Activated CD8-positive, alpha-beta memory T cell treated with anti-CD3 and anti-CD28 coated beads, Interleukin-2, amount 50 U/mL, for 1 hour (primary cell): ENCODE data around the gene ATP1B3.
A peak's percentile ranks its signal among the peaks of the same experiment; 100 is the strongest.
"Not testable (repeated sequence)": the region's sequence is repeated elsewhere in the genome, so short reads cannot be mapped to it uniquely, and the experiment has no call there.

Experiments used
- DNase-seq: peaks from one replicate; pipeline ENCODE4 v3.0.0-alpha.2; 2020; ENCODE audit errors: extremely low read depth

ATP1B3 gene

DNA sequence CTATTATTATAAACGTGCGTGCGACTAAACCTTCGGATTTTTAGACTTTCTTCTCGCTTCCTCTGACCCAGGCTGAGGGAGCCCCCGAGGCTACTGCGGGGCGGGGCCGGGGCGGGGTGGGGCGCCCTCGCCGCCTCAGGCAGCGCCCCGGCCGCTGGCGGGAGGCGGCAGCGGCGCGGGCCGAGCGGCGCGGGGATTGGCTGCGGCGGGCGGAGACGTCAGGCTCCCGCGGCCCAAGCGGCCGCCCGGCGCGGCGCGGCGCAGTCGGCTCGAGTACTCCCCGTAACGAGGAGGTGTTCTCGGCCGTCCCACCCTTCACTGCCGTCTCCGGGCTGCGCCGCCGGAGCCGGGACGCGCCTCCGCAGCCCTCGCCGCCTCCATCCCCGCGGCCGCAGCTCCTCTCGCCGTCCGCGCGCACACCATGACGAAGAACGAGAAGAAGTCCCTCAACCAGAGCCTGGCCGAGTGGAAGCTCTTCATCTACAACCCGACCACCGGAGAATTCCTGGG is at the start of gene ATP1B3:
Gene ATP1B3 (plus strand): TSS at position 263 of the 510 bp plus-strand sequence. CDS start 159 bp downstream, at position 422.
- peak; percentile 35 for DNase-seq

DNA sequence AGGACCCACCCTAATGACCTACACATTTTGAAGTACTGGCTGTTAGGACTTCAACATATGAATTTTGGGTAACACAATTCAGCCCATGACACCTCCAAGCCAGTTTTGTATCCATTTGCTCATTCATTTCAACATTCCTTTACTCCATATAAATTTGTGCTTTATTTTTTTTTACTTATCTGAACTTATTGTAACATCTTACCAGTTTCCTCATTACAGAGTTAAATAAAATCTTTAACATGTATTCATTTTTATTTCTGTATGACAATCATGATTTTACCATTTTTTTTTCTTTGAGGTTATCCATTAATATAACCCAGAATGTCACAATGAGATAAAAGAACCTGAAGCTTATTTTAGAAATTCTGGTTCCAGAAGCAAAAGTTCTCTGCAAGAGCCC is 48.0 kb upstream of the ATP1B3 start:
- no peak for DNase-seq

DNA sequence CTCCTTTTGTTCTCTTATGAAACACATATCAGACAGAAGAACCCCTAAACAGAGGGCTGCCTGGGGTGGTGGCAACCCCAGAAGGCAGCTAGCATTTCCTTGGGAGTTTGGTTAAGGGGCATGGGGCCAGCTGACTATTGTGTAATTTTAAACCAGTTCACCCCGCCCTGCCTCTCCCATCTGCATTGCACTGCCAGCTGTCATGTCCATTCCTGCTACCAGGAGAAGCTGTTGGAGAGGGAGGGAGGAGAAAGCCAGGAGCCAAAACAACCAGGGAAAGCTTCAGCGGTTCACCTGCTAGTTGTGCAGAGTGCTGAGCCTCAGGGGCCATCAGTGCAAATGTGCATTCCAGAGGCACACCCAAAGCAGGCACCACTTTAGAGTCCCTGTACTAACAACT is 47.6 kb upstream of the ATP1B3 start:
- no peak for DNase-seq

DNA sequence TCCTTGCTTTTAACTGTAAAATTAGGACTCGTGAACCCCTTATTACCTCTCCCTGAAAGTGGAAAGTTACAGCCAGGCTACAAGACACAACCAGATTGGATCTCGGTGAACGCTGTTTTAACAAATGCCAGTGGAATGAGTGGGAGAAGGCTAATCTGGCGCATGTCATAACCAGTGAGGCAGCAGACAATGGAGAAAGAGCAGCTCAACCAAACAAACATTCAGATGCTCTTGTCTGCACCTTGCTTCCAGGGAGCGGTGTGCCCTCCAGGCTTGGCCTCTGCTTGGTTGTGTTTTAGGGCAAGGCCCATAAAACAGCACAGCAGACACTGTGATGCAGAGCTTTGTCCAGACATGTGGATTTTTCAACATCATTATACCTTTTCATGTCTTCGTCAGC is 45.9 kb upstream of the ATP1B3 start:
- DNase-seq, result no peak

DNA sequence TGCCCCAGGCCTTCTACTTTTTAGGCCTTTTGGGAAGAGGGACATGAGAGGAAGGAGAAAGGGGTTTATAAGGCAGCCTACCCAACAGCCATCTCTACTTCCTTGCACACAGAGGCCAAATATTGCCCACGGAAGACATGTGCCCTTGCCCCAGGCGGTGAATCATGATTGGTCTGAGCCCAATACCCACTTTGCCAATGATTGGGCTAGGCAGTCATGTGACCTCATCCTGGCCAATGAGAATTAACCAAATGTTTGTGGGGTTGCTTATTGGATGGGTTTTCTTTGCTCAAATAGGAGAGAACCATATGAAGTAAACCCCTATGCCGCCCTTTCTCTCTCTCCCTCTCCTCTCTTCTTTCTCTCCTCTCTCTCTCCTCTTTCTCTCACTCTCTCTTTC is 42.2 kb upstream of the ATP1B3 start:
- no peak for DNase-seq

DNA sequence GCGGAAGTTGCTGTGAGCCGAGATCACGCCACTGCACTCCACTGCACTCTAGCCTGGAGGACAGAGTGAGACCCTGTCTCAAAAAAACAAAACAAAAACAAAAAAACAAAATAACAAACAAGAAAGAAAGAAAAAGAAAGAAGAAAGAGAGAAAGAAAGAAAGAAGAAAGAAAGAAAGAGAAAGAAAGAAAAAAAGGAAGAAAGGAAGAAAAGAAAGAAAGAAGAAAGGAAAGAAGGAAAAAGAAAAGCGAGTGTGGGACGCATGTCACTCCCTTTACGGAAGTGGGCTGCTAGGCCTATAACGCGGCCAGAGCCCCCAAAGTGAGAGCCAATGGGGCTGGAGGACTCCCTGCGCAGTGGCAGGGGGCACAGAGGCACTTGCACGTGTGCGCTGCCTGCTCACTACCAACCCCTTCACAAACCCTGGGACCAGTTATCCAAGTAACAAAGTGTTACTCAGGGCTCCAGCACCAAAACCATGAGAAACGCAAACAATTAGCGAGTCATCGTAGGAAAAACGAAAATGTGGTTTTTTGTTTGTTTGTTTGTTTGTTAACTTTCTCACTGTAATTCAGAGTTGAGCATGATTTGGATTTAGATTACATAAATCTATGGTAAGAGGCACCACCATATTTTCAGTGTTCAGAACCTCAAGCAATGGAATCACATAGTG is 40.8 kb upstream of the ATP1B3 start:
- no peak for DNase-seq

DNA sequence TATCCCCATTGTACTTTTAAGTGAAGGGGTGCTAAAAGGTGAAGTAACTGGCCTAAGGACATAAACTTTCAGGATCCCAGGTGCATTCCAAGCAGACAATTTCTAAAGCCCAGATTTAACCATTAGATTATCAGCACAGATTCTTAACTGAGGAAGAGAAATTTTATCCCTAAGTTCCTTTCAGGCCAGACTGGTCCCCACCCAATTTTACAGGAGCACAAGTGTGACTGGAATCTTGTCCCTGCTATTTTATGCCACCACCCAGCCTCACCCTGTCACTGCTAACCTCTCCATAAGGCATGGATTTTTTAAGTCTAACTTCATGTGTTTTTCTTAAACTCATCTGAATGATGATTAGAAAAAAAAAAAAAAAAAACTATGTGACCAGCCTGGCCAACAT is 37.1 kb upstream of the ATP1B3 start:
- no peak for DNase-seq

DNA sequence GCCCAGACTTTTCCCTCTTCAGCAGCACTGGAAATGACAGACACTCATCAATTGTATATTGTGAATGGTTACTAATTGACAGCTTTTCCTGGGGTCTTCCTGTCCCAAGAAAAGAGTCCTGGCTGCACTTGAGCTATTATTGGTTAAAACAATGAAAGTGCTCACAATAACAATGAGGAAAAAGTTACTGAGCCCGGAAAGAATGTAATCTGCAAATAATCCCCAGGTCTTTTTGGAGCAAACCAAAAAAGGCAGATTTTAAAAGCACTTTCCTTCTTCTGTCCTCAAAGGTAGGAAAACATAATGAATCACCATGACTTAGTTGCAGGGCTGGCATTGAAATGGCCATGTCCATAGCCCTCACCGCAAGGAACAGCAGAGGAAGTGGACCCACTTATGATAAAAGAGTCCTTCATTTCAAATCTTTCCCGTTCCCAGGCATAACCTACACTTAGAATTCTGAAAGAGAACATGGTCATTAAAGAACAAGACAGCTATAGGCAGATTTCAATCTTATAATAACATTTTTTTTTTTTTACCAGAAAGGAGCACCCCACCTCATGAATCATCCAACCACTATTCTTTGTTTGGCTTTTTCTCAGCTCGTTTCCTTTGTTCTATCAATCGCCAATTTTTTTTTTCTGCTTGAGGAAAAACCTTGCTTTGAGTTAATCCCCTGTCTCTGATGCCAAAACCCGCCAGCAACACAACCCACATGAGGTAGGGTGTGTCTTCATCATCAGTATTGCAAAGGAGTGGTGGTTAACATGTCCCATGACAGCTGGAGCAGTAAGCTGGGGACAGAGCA is 35.5 kb upstream of the ATP1B3 start:
- no peak for DNase-seq

DNA sequence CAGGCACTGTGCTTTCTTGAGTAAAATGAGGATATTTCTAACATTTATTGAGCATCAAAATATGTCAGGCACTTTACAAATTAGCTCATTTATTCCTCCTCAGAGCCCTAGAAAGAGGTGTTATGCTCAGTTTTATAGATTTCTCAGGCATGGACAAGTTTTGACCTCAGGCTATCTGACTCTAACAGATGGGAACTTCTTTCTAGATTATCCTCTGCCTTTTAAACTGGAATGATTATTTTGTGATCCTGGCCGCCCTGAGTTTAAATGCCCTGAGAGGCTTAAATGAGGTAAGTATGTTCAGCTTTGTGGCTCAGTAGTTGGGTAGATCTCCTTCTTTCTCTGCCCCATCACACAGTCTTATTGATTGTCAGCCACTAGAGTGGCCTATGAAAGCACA is 32.3 kb upstream of the ATP1B3 start:
- DNase-seq, result no peak

DNA sequence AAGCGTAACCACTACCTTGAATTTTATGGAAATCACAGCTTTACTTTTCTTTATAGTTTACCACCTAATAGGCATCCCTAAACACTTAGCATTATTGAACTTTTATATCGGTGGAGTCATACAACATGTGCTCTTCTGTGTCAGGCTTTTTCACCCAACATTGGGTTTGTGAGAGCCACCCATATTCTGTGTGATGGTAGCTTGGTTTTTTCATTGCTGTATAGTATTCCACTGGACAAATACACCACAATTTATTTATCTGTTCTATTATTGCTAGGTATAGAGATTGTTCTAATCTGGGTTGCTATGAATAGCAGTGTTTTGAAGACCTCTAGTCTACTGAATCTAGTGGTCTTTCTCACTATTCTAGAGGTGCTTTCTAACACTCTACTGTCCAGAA is 31.6 kb upstream of the ATP1B3 start:
- DNase-seq, result no peak

DNA sequence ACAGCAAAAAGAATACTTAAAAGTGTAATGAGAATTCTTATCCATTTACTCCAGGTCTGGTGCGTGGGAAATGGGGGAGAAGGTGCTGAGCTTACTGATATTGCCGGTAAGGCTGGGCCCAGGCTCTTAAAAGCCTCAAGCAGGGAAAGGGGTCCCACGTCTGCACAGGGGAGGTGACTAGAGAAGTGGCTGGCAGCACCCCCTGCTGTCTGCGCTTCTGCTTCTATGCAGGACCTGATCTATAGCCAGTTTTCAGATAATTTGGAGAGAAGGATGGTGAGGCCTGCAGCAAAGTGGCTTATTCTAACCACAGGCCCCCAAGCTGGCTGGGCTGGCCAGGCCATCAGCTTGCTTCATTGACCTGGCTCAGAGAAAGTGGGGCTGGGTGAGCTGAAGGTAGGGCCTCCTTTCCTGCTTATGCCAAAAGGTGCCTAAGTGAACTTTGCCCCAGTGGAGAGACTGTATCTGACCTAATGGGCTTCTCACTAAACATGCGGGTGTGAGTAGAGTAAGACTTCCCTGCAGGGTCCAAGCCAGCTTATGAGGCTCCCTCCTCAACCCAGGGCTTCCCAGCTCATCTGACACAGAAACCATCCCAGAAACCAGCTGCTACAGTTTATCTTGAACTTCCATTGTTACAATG is 30.9 kb upstream of the ATP1B3 start:
- DNase-seq, result no peak

DNA sequence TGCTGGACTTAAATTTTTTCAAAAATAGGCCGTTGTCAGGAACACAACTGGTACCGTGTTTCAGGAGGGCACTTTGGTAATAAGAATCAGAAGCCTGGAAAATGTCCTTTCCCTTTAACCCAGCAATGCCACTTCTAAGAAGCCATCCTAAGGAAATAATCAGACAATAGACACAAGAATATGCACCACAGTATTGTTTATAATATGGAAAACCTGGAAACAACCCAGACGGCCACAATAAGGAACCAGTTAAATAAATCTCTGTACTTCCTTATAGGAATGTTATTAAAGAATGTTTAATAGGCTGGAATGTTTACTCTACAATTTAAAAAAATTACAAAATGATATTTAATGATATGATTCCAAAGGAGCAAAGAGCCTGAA is 30.4 kb upstream of the ATP1B3 start:
- DNase-seq, result no peak

DNA sequence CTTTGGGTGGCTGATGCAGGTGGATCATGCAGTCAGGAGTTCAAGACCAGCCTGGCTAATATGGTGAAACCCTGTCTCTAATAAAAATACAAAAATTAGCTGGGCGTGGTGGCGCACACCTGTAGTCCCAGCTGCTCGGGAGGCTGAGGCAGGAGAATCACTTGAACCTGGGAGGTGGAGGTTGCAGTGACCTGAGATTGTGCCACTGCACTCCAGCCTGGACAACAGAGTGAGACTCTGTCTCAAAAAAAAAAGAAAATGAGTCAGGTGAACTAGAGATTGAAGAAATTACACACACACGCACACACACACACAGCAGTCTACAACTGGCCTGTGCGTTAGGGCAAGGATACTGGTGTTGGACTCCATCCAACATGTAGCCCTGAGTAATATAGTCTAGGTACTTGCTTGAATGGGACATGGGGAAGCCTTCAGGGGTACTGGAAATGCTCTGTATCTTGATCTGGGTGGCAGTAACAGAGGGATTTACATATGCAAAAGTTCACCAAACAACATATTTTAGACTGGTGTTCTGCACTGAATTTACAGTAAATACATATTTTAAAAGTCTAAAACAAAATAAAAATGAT is 28.2 kb upstream of the ATP1B3 start:
- DNase-seq, result not testable (repeated sequence)

DNA sequence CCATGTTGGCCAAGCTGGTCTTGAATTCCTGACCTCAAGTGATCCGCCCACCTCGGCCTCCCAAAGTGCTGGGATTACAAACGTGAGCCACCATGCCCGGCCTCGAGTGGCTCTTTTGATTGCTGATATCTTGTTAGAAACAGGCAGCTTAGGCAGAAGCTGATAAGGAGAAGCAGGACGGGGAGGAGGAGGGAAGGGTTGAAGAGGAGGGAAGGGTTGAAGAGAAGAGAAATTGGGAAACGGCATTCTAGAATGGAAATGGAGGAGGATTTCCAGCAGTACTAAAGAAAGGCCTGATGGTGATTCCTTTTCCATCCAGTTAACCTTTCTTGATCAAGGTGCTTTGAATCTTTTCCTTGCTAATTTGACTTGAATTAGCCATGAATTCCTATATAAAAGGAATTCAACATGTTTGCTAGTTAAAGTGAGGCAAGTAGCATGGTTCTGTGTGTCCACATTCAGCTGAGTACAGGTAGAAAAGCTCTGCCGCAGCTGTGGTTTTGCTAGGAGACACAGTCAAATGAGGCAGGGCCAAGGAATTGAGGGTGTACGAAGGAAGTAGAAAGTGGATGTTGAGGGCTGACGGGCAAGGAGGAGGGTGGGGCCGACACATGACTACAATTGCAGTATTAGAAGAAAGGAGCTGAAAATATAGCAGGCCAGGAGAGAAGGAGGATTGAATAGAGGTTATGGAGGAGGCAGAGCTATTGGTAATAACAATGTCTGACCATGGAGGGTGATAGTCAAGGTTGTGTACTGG is 27.2 kb upstream of the ATP1B3 start:
- DNase-seq, result no peak

DNA sequence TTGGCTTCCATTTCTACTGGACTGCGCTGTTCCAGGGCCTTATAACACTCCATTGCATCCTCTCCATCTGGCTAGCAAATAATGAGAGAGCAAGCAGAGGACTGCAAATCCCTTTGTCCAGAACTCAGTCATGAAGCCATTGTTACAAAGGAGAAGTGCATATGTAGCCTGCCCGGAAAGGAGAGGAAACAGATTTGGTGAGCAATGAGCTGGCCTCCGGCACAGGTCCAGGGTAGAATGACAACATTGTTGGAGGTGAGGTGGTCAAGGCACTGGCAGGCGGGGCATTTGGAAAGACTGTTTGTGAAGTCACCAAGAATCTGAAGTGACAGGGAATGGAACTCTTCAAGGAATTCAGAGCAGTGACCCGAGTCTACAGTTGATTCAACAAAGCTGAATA is 25.0 kb upstream of the ATP1B3 start:
- no peak for DNase-seq

DNA sequence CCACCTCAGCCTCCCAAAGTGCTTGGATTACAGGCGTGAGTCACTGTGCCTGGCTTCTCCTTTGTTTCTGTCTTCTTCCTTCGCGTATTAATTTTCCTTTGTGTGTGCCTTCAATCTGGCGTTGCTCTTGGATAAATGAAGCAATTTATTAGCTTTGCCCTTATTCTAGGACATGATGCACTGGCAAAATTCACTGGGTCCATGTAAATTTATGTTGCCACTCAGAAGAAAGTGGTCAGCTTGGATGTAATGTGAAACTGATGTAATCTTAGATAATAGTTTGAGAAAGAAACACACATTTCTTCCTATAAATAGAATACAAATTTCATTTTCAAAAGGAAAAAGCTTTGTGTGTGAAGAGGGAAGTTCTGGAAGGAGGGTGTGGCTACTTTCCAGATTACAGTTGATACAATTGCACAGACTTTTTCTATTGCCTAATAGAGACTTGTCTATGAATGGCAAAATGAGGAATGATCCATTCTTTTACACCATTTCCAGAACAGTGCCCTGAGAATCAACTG is 23.3 kb upstream of the ATP1B3 start:
- no peak for DNase-seq

DNA sequence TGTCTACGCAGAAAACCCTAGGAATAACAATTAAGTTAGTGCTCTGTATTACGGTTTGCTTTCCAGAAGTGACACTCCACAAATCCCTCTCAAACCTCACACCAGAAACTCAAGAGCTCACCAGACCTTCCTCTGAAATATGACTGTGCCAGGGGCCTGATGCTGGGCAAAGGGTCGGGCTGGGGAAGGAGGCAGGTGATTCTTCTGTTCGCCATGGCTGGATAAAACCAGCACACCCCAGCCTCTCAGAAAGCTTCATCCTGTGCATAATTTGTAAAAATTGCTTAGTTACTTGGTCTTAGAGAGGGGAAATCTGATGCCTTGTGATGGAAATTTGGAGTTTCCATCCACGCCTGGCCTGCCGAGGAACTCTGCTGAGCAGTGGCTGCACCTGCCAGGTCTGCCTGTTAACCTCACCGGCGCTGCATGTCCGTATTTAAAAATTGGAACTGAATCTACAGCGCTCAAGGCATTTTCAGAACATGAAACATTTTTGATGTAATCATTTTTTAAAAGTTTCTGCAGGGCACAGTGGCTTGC is 22.7 kb upstream of the ATP1B3 start:
- DNase-seq, result no peak

DNA sequence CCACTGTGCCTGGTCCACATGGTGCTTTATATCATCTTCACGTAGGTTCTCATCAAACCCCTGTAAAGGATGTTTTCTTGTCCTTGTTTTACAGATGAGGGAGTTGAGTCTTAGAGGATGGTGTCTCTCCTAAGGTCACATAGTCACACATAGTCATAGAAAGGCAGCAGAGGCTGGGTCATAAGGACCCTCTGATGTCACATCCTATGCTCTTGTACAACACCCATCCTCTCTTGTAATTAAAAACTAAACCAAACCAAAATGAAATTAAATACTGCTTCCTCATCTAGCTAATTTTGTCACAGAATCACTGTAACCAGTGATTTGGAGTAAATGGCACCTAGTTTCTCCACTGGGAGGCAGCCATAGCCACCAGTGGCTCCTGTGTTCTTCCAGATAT is 21.8 kb upstream of the ATP1B3 start:
- no peak for DNase-seq

DNA sequence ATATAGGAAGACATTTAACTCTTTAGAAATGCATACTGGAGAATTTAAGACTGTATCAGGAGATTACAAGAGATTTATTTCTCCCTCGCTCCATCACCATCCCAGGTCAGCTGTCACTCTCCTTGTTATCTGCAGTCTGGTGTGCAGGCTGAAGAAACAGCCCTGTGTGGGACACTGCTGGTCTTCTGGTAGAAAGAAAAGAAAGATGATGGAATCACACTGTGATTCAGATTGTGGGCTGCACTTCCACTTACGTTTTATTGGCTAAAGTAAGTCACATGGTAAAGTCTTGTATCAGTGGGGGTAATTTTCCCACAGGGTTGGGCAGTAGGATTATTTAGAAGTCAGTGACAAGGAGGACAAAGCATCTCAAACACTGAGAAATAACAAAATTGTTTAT is 18.1 kb upstream of the ATP1B3 start:
- DNase-seq, result no peak

DNA sequence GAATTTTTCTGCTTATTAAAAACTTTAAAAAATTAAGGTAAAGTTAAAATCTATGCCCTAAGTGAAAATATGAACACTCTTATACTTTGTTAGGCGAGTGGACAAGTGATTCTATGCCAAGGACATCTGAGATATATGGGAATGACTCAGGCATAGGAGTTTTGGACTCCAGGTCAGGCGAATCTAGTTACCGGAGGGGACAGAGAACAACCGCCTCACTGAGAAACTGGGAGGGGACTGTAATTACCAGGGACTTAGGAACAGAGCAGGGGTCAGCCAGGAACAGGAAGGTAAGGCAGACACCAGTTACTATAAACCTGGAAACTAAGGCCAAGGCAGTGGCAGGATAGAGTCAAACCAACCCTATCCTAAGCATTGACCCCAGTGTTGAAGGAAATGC is 16.8 kb upstream of the ATP1B3 start:
- DNase-seq, result no peak

DNA sequence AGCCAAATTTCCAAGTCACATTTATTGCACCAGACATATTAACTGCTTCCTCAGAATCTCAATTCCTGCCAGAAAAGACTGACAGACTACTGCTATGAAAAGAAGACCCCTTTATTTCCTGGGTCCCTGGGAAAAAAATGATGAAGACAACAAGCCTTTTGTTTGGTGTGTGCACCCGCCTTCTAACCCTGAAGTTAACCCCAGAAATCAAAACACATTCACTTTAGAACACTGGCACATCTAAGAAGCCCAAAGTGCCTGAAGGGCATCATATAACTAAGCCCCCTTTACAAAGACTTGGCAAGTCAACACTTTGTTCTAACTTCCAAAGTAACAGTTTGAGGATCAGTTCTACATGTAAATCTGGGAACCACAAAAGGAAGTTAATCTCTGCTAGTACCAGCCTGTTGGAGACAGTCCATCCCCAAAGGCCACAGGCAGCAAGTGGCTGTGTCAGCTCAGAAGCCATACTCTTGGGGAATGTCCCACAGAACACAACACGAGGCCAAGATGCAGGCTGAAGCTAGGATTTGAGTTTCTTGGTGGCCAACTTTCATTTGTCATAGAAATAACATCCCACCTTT is 16.3 kb upstream of the ATP1B3 start:
- DNase-seq, result no peak
